GM11168 (cell line): Measurements from ENCODE around the gene CEP162.
"Not testable (repeated sequence)": the region's sequence is repeated elsewhere in the genome, so short reads cannot be mapped to it uniquely, and the experiment has no call there.

ENCODE experiments used
- in situ Hi-C: fragments of 300-500 bp; cut with MboI; formaldehyde crosslinking; loops from one replicate; pipeline ENCODE4 v1.12.0; 2022; ENCODE audit warnings: low sequenced_read_pairs; ENCODE audit not compliant: unreplicated experiment

The CEP162 gene

DNA sequence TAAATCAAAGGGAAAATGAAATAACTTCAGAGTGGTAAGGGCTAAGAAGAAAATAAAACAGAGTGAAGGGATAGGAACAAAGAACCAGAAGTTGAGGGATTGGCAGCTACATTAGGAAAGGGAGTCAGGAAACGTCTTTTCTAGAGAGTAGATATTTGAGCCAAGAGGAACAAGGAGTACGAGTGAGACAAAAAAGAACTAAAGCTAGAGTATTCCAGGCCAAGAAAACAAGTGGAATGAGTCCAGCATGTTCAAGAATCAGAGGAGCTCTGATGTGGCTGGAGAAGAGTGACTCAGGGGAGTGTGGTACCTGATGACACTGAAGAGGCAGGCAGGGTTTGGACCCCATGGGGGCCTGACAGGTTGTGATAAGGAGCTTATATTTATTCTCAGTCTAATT, 66.3 kb downstream of the CEP162 start:
- in situ Hi-C loops: no loop called here

DNA sequence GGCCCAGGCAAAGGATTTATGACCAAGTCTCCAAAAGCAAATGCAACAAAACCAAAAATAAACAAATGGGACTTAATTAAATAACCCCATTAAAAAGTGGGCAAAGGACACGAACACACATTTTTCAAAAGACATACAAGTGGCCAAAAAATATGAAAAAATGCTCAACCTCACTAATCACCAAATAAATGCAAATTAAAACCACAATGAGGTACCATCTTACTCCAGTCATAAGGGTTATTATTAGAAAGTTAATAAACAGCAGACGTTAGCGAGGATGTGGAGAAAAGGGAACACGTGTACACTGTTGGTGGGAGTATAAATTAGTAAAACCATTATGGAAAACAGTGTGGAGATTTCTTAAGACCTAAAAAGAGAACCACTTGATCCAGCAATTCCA, 71.1 kb downstream of the CEP162 start:
- in situ Hi-C loops: no loop called here

DNA sequence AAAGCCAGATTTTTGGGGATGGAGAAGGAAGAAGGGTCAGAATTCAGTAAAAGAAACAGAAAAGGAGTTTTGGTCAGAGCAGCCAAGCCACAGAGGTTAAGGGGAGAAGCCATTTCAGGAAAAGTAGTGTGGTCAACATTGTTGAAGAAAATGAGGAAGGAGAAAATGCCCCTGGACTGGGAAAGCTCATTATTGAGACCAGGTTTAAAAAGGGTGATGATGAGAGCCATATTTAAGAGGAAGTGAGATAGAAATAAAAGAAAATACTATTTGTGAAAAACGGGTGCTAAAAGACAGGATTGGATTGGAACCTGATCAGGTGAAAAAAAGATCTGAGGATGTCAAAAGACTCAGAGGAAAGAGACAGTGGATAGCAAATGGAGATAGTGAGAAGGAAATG, 75.8 kb downstream of the CEP162 start:
- in situ Hi-C loops: no loop called here

DNA sequence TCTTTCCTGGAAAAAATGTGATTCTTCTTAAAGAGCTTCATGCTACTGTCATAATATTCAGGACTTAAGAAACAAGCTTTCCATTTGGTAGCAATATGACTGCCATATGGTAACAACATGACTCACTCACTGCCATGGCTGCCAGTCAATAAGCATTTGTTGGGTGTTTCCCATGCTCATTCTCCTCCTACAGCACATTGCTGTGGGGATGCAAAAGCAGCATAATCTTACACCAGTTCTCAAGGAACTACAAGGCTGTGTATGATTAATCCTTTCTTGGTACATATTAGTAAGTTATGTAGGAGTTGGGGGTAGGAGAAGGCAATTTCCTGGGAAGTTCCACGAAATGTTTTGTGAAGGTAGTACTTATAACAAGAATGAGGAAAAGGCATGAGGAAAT, 76.7 kb downstream of the CEP162 start:
- in situ Hi-C loops: no loop called here

DNA sequence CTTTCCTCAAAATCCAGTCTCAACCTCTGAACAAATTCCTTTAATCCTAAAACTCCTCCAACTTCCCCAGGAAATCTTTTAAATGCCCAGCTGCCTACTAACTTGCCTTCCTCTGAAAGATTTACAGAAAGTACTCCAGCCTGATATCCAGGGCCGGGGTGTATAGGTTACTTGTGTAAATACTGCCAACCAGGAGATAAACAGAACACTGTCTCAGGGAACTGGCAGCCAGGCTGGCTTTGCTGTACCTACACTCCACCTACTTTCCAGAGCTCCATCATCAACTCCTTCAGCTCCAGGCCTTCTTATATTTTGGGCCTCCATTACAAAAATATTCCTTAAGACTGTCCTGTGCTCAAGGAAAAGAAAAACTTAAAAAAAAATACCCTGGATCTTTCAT, 85.9 kb downstream of the CEP162 start:
- in situ Hi-C loops: no loop called here

DNA sequence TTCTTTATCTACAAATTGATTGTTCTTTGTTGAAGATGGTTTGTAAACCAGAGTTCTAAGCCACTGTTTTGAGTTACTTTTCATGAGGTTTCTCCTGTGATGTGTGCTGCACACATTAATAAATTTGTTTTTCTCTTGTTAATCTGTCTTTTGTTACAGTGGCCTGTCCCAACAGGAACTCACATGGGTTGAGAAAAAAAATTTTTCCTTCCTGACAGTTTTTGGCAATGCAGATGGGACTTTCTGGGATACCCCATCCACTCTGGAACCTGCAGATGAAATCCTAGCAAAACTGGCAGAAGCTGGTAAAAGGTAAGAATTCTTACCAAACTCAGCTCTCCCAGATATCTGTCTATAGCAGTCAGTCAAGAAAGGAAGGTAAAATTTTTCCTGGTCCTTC, 88.1 kb downstream of the CEP162 start:
- in situ Hi-C loops: no loop called here

DNA sequence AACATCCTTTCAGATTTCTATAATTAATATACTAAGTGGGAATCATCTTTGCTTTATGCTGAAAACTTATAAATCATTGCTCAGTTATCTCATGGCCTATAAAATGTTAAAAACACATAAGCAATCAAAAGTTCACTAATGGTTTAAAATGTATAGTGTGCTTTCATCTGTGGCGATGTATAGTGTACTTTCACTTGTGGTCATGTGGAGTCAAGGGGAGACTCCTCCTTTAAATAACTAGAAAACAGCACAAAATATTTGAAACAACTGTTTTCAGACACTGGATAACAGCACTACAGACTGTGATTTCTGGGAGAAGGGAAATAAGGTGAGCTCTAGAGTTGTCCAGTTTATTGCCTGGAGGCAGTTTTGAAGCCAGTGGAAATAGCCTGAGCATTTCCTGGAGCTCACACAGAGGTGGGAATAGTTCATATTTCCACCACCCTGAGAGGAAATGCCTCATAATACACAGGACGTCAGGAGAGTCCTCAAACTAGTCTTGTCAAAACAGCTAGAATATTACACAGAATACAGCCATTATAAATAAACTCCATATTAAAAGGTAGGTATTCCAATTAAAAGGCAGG, 89.4 kb downstream of the CEP162 start:
- in situ Hi-C loops: no loop called here

DNA sequence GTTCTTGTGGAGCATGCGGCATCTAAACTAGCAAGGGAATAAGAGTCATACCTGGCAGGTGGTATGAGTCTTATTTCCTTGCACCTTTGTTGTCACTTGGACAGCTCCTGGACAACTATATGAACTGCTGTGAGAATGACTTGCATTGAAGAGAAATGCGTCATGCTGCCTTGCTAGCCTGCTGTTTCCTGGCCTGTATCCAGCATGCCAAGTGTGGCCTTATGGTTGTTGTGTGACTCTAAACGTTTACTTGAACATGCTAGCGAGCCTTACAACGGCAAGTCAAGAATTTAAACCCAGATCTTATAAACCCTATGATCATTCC, 90.4 kb downstream of the CEP162 start:
- in situ Hi-C loops: no loop called here

DNA sequence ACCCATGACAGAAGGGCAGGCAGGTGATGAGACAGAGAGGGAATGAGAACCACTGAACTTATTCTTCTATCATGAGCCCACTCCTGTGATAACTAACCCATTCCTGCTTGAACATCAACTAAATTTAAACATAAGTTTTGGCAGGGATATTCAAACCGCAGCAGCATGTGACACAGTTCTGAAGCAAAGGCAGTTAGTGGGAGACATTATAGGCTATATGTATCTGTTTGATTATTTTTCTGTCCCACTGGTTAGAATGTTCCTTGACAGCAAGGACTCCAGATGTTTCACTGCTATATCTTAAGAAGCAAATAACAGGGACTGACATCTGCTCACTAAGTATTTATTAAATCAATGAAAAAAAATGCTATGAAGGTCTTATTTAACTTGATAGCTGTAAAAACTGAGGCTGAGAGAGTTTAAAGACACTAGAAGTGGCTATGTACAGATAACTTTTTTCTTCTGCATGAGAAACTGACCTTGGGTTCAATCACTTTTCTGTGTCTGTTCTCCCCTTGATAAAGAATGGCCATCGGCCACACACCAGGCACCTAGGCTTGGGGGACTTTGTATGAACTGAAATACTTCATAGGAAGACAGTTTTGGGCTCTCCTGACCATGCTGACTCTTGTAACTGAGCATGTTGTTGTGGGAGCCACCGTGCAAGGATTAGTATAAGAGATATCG, 90.9 kb downstream of the CEP162 start:
- in situ Hi-C loops: no loop called here

DNA sequence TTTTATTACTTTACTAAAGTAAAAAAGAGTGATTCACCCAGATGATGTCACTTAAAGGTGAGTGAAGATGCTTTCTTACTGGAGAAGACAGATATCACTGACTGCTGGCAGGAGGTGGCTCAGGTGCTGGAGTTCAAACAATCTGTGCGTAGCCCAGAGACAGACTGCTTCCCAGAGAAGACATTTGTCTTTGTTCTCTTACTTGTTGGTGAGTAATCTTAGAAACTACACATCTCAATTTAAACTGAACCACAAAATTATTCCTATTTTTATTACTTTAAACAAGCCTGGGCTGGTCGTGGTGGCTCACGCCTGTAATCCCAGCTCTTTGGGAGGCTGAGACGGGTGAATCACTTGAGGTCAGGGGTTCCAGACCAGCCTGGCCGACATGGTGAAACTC, 92.2 kb downstream of the CEP162 start:
- in situ Hi-C loops: no loop called here

DNA sequence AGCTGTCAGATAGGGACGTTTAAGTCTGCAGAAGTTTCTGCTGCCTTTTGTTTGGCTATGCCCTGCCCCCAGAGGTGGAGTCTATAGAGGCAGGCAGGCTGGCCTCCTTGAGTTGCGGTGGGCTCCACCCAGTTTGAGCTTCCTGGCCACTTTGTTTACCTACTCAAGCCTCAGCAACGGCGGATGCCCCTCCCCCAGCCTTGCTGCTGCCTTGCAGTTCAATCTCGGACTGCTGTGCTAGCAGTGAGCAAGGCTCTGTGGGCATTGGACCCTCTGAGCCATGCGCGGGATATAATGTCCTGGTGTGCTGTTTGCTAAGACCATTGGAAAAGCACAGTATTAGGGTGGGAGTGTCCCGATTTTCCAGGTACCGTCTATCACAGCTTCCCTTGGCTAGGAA, 94.1 kb downstream of the CEP162 start:
- in situ Hi-C loops: not testable (repeated sequence)

DNA sequence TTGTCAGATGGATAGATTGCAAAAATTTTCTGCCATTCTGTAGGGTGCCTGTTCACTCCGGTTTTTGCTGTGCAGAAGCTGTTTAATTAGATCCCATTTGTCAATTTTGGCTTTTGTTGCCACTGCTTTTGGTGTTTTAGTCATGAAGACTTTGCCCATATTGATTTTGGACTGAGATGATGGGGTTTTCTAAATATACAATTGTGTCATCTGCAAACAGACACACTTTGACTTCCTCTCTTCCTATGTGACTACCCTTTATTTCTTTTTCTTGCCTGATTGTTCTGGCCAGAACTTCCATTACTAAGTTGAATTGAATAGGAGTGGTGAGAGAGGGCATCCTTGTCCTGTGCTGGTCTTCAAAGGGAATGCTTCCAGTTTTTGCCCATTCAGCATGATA, 97.9 kb downstream of the CEP162 start:
- in situ Hi-C loops: not testable (repeated sequence)

DNA sequence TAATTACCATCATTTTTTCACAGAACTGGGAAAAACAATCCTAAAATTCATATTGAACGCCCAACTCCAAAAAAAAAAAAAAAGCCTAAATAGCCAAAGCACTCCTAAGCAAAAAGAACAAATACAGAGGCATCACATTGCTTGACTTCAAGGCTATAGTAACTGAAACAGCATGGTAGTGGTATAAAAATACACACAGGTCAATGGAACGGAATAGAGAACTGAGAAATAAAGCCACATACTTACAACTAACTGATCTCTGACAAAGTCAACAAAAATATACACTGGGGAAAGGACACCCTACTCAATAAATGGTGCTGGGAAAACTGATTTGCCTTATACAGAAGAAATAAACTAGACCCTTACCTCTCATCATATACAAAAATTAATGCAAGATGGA, 104.3 kb downstream of the CEP162 start:
- in situ Hi-C loops: no loop called here

DNA sequence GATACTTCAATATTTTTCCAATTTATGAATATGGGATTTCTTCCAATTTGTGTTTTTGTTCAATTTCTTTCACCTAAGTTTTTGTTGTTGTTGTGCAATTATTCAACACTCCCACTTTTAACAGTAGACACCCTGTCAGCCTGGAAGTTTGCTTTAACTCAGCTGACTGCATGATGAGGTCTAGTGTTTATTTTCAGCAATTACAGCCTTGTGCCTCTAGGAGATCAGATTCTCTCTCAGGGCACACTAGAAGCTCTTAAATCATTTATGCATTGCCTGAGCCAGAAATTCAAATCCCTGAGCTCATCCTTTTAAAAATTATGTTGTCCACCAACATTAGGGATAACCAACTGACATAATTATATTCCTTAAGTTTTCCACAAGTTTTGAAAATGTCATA, 108.2 kb downstream of the CEP162 start:
- in situ Hi-C loops: no loop called here

DNA sequence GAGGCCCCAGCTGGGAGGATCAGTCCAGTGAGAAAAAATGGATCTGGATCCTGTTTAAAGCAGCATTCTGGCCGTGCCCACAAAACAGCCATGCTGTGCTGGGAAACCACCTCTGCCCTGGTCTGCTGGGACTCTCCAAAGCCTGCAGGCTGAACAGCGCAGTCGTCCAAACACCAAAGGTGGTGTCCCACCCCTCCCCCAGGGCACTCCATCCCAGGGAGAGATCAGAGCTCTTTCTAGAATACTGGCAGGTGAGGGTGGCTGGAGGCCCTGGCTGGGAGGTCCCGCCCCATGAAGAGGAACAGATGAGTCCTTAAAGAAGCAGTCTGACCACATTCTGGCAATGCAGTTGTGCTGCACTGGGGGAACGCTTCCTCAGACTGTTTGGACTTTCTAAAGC, 109.3 kb downstream of the CEP162 start:
- in situ Hi-C loops: no loop called here

DNA sequence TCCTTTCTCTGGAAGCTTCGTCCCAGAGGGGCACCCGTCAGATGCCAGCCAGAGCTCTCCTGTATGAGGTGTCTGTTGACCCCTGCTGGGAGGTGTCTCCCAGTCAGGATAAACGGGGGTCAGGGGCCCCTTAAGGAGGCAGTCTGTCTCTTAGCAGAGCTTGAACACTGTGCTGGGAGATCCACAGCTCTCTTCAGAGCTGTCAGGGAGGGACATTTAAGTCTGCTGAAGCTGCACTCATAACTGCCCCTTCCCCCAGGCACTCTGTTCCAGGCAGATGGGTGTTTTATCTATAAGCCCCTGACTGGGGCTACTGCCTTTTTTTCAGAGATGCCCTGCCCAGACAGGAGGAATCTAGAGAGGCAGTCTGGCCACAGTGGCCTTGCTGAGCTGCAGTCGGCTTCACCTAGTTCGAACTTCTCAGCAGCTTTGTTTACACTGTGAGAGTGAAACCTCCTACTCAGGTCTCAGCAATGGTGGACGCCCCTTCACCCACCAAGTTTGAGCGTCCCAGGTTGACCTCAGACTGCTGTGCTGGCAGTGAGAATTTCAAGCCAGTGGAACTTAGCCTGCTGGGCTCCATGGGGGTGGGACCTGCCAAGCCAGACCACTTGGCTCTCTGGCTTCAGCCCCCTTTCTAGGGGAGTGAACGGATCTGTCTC, 112.4 kb downstream of the CEP162 start:
- in situ Hi-C loops: not testable (repeated sequence)

DNA sequence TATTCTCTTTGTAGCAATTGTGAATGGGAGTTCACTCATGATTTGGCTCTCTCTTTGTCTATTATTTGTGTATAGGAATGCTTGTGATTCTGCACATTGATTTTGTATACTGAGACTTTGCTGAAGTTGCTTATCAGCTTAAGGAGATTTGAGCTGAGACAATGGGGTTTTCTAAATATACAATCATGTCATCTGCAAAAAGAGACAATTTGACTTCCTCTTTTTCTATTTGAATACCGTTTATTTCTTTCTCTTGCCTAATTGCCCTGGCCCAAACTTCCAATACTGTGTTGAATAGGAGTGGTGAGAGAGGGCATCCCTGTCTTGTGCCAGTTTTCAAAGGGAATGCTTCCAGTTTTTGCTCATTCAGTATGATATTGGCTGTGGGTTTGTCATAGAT, 116.1 kb downstream of the CEP162 start:
- in situ Hi-C loops: not testable (repeated sequence)

DNA sequence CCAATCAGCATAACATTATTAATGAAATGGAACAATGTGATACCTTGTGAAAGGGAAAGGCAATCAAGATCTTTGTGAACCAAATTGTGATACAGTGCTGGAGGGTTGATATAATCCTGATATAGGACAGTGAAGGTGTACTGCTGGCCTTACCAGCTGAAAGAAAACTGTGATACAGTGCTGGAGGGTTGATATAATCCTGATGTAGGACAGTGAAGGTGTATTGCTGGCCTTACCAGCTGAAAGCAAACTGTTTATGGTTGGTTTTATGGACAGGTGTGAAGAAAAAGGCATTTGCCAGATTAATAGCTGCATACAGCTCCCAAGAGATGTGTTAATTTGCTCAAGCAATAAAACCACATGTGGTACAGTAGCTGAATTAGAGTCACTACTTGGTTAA, 119.9 kb downstream of the CEP162 start:
- in situ Hi-C loops: no loop called here

DNA sequence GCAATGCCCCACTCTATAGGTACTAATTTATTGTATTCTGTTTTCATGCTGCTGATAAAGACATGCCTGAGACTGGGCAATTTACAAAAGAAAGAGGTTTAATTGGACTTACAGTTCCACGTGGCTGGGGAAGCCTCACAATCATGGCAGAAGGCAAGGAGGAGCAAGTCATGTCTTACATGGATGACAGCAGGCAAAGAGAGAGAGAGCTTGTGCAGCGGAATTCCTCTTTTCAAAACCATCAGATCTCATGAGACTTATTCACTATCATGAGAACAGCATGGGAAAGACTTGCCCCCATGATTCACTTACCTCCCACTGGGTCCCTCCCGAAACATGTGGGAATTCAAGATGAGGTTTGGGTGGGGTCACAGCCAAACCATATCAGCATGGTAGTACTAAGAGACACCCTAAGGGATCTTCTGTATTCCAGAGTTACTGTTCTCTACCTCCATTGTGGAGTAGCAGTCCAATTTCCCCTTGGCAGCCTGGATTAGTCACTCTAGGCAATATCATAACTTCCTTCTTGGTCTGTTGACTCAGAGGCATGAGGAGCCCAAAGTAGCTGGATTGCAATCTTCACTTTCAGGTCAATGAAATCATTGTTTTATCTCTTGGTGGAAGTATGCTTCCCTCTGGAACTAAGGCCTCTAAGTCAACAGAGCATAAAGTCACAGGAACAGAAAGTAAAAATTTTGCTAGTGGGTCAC, 122.1 kb downstream of the CEP162 start:
- in situ Hi-C loops: not testable (repeated sequence)

DNA sequence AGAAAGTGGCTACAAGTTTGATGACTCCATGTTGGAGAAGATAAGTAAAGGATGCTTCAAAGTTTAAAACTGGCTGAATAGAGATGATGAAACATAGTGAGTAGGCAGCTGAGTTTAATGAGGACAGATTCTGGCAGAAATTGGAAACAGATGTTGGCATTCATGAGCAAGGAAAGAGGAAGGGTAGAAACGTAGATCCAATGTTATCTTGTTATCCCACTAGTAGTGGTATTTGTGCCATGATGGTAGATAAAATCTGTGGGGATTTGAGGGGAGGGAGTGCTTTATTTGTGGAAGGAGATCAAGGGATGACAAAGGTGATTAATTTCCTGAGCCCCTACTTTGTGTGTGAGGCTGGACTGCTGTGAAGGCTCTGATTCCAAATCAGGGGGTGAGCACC, 124.4 kb downstream of the CEP162 start:
- in situ Hi-C loops: no loop called here

DNA sequence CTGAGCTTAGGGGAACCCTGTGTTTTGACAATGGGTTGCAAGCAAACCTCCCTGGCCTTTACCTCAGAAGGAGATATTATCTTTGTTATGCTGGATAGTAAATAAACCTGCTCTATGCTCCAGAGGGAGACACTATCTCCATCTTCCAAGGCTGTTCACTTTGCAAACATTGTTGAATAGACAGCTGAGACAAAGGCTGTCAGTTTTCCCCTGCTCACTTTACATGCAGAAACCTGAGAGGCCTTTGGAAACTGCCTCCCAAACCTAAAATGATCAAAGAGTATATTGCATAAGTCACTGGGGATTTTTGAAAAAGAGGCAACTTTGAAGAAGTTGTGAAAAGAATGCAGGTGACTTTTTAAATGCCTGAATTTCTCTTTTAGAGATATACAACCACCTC, 132.3 kb downstream of the CEP162 start:
- in situ Hi-C loops: no loop called here
